GM12874 (cell line): ENCODE measurements around the gene TRDMT1.

ENCODE experiments used
- CTCF ChIP-seq: IDR thresholded peaks from 2 replicates; pipeline ENCODE4 v1.5.1; 2011; ENCODE audit warnings: low read depth, mild to moderate bottlenecking, control low read depth, low read length, moderate library complexity; ENCODE audit not compliant: insufficient read depth

The TRDMT1 gene

DNA sequence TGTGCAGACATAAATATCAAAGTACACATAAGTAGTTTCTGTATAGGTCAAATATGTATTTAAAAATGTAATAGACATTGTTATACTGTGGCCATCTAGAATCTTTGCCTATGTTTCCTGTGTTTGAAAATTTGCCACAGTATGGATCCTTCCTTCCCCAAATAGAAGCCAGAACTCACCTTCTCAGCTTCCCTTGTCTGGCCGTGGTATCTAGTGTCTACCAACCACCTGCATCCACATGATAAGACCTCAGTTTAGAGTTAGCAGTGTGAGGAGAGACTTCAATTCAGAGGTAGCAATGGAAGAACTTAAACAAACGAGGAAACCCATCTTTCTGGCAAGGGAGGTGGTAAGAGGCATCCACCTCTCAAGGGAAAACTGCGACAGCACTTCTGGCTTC lies 4.9 kb downstream of the TRDMT1 start:
- no peak for TF ChIP-seq CTCF

- no peak for TF ChIP-seq CTCF
These were observed 5.4 kb downstream of the TRDMT1 start for GRCh38 chr10:17196045-17196444.

DNA sequence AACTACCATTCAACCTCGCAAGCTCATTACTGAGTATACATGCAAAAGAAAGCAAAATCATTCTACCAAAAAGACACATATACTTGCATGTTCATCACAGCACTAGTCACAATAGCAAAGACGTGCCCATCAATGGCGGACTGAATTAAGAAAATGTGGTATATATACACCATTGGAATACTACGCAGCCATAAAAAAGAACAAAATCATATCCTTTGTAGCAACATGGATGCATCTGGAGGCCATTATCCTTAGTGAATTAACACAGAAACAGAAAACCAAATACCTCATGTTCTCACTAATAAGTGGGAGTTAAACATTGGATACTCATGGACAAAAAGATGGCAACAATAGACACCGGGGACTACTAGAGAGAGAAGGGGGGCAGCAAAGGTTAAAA lies 6.4 kb downstream of the TRDMT1 start:
- TF ChIP-seq CTCF, result no peak

DNA sequence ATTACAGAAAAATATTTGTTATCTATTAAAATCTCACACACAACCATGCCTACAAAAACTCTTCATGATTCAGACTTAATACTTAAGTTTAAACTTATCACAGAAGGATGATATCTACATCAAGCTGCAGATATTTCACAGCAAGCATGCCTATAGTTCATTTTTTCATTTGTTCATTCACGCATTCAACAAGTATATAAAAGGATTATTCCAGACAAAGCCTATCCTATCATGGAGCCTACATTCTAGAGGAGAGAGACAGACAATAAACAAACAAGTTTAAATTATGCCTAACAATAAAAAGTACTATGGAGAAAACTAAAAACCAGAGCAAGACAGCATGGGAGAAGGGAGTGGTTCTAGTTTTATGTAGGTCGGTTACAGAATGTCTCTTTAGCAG lies 10.9 kb downstream of the TRDMT1 start:
- no peak for TF ChIP-seq CTCF

DNA sequence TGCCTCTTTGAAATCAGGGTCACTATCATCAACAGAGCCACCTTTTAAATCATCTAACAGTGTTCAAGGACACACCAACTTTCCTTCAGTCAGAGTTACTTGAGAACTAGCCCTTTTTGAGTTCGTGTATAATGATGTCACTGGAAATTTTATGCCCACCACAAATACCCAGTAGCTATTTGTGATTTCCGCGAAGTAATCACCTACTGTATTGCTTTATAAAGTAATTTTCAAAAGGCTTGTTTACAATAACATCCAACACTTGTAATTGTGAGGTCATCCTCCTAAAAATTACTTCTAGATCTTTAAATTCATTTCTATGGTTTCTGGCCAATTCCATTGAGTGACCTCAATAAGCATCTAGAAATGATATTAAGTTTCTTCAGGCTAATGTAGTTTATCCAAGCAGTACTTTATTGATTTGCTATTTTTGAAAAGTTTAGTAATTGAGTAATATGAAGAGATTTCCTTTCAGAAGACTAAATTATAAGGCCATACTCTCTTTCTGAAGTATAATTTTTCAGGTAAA lies 12.8 kb downstream of the TRDMT1 start:
- no peak for TF ChIP-seq CTCF

- no peak for TF ChIP-seq CTCF
These were observed 15.6 kb downstream of the TRDMT1 start for GRCh38 chr10:17185873-17186272.

DNA sequence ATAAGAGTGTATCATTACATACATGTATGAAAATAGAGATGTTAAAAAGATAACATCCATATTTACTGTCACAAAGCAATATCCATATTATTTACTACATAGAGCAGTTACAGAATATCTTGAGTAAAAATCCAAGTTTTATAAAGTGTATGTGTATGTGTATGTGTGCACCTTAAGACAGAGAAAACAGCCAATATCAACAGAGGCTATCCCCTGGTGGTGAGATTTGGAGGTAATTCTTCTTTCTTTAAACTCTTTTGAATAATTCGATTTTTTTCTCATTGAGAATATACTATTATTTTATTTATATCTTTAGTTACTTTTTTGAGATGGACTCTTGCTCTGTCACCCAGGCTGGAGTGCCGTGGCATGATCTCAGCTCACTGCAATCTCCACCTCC lies 18.4 kb downstream of the TRDMT1 start:
- TF ChIP-seq CTCF, result 0 out of 2 replicates have a peak, but pooled peaks have one; percentile 2
